Omental fat pad (tissue), 4 donors: ENCODE results near the gene SLC35A2. TPM values are rescaled to one million over a fixed set of nuclear protein-coding genes. Genes with fewer than 3 reads are reported as not detected.
"Not testable (repeated sequence)": the region's sequence is repeated elsewhere in the genome, so short reads cannot be mapped to it uniquely, and the experiment has no call there.

Source experiments
- ATAC-seq: fragments of 150-250 bp; one replicate; pipeline ENCODE4 v1.9.1; 2016; ENCODE audit warnings: mild to moderate bottlenecking, moderate library complexity; ENCODE audit not compliant: low FRiP score
- DNase-seq: peaks from one replicate; pipeline ENCODE4 v3.0.0-alpha.2; 2019; ENCODE audit warnings: low spot score
- CTCF ChIP-seq, 3 donors: fragments of 450-650 bp; IDR thresholded peaks; one replicate each; pipeline ENCODE4 v1.5.1; 2016 to 2017; ENCODE audit warnings: antibody characterized with exemption in 3 of 3, mild to moderate bottlenecking in 3 of 3, moderate library complexity in 2 of 3
- small RNA-seq: library from RNA; depleted of rRNA; stranded (forward); fragments of <200 nt; gene quantifications from one replicate; pipeline ENCODE3, GENCODE V24; 2016
- total RNA-seq, 4 donors: library from RNA; depleted of rRNA; stranded (reverse); fragments of >200 nt; gene quantifications; one replicate each; pipeline ENCODE4 v1.1.0, GENCODE V29; 2016

SLC35A2 gene
- total RNA-seq, 4 donors from 2014 or later, result 10.2 to 22.0 (median 17.2) TPM

- ATAC-seq (no peak), DNase-seq (no peak)
- TF ChIP-seq CTCF (IDR thresholded peaks at IDR 0.05), result no peak
Observed at GRCh38 chrX:48883729-48884128, 27.7 kb downstream of the SLC35A2 start.

GRCh38 chrX:48876944-48877343, 34.5 kb downstream of the SLC35A2 start:
- not testable (repeated sequence) for DNase-seq, ATAC-seq

- not testable (repeated sequence) for DNase-seq, ATAC-seq
Observed at GRCh38 chrX:48872017-48872416, 39.4 kb downstream of the SLC35A2 start.

GRCh38 chrX:48864210-48864609, 47.2 kb downstream of the SLC35A2 start:
- ATAC-seq, result no peak
- no peak for TF ChIP-seq CTCF (IDR thresholded peaks at IDR 0.05)
- no peak for DNase-seq

GRCh38 chrX:48854898-48855297, 56.5 kb downstream of the SLC35A2 start:
- DNase-seq, result no peak
- TF ChIP-seq CTCF (IDR thresholded peaks at IDR 0.05), result no peak
- no peak for ATAC-seq

- DNase-seq, result not testable (repeated sequence)
Observed at GRCh38 chrX:48854121-48854804, 57.2 kb downstream of the SLC35A2 start.

GRCh38 chrX:48853494-48853893, 58.0 kb downstream of the SLC35A2 start:
- not testable (repeated sequence) for ATAC-seq, DNase-seq

More at GRCh38 chrX:48854121-48854804, 57.2 kb downstream of the SLC35A2 start:
- not testable (repeated sequence) for ATAC-seq

Small RNA genes lying within 50 kb of the gene (small RNA-seq; reads per million reads assigned to genes)
- gene RNU6-722P, result not detected

Other genes starting within 250 kb of the SLC35A2 start
- gene WAS, start 227.8 kb downstream of the SLC35A2 start, total RNA-seq, result 10 to 100 TPM in 3 of 4 donors, 1 to 10 TPM in 1; 9.0 to 26.0 (median 21.0) TPM
- gene SUV39H1, start 214.9 kb downstream of the SLC35A2 start, total RNA-seq, result 1 to 10 TPM; 4.2 to 8.1 (median 5.5) TPM
- gene GLOD5, start 149.9 kb downstream of the SLC35A2 start, total RNA-seq, result not detected
- not detected for gene GATA1, start 125.1 kb downstream of the SLC35A2 start, total RNA-seq
- gene HDAC6, start 109.6 kb downstream of the SLC35A2 start, total RNA-seq, result 10 to 100 TPM; 36.5 to 63.2 (median 54.5) TPM
- gene ERAS, start 85.1 kb downstream of the SLC35A2 start, total RNA-seq, result not detected
- 1 to 10 TPM in 2 of 4 donors, under 1 TPM in 1, not detected in 1; 0.93 to 2.3 (median 1.4) TPM for gene PCSK1N, start 76.0 kb downstream of the SLC35A2 start, total RNA-seq
- gene TIMM17B, start 13.9 kb downstream of the SLC35A2 start, total RNA-seq, result 10 to 100 TPM; 13.7 to 34.1 (median 29.4) TPM
- gene PQBP1, start 13.7 kb downstream of the SLC35A2 start, total RNA-seq, result 10 to 100 TPM; 36.6 to 59.7 (median 55.2) TPM
- 10 to 100 TPM in 2 of 4 donors, 1 to 10 TPM in 2; 9.6 to 14.0 (median 11.5) TPM for gene PIM2, start 7.4 kb upstream of the SLC35A2 start, total RNA-seq
- gene OTUD5, start 46.0 kb upstream of the SLC35A2 start, total RNA-seq, result 10 to 100 TPM; 32.7 to 43.0 (median 38.3) TPM
- 10 to 100 TPM in 1 of 4 donors, 1 to 10 TPM in 3; 1.9 to 11.3 (median 3.7) TPM for gene KCND1, start 60.2 kb upstream of the SLC35A2 start, total RNA-seq
- 10 to 100 TPM; 25.1 to 44.5 (median 32.2) TPM for gene GRIPAP1, start 90.6 kb upstream of the SLC35A2 start, total RNA-seq
- 100 to 1,000 TPM in 3 of 4 donors, 10 to 100 TPM in 1; 89.8 to 124 (median 116) TPM for gene TFE3, start 131.7 kb upstream of the SLC35A2 start, total RNA-seq
- 1 to 10 TPM; 1.1 to 3.2 (median 2.5) TPM for gene CCDC120, start 147.4 kb upstream of the SLC35A2 start, total RNA-seq
- 10 to 100 TPM in 3 of 4 donors, 1 to 10 TPM in 1; 7.8 to 17.3 (median 12.3) TPM for gene PRAF2, start 162.4 kb upstream of the SLC35A2 start, total RNA-seq
- 100 to 1,000 TPM in 3 of 4 donors, 10 to 100 TPM in 1; 90.8 to 131 (median 116) TPM for gene WDR45, start 168.2 kb upstream of the SLC35A2 start, total RNA-seq
- gene GPKOW, start 212.1 kb upstream of the SLC35A2 start, total RNA-seq, result 10 to 100 TPM; 16.0 to 30.9 (median 19.6) TPM